Fibroblast of villous mesenchyme (primary cell): ENCODE measurements around the gene RADIL. TPM values are rescaled to one million over a fixed set of nuclear protein-coding genes. Genes with fewer than 3 reads are reported as not detected.

Source experiments
- DNase-seq: peaks from one replicate; pipeline ENCODE4 v3.0.0-alpha.2; 2010; ENCODE audit warnings: low read depth
- H3K4me3 ChIP-seq: 2 replicates; pipeline ENCODE4 v1.5.1; 2011; ENCODE audit warnings: low read depth, mild to moderate bottlenecking, low read length
- total RNA-seq: library from RNA; depleted of rRNA; stranded (reverse); fragments of >200 nt; gene quantifications from 2 replicates; pipeline ENCODE4 v1.2.3, GENCODE V29; 2012
- TF ChIP-seq, protein P1 (sequence below): IDR thresholded peaks from 2 replicates; pipeline ENCODE4 v1.5.1; 2012; ENCODE audit warnings: low read depth, mild to moderate bottlenecking, low read length; ENCODE audit not compliant: insufficient read depth

The RADIL gene
- total RNA-seq, 1 donor = under 0.01 TPM

DNA sequence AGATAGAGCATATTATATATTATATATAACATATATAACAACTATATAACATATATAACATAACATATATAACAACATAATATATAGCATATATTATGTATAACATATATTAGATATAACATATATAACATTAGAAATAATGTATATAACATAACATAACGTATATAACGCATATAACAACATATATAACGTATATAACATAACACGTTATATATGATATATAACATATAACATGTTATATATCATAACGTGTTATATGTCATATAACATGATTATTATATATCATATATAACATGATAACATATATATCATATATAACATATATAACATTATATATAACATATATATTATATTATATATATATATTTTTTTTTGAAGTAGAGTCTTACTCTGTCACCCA lies 104.4 kb downstream of the RADIL start:
- no peak overlapping the region for H3K4me3 ChIP-seq
- no peak for DNase-seq
- TF ChIP-seq, protein P1, sequence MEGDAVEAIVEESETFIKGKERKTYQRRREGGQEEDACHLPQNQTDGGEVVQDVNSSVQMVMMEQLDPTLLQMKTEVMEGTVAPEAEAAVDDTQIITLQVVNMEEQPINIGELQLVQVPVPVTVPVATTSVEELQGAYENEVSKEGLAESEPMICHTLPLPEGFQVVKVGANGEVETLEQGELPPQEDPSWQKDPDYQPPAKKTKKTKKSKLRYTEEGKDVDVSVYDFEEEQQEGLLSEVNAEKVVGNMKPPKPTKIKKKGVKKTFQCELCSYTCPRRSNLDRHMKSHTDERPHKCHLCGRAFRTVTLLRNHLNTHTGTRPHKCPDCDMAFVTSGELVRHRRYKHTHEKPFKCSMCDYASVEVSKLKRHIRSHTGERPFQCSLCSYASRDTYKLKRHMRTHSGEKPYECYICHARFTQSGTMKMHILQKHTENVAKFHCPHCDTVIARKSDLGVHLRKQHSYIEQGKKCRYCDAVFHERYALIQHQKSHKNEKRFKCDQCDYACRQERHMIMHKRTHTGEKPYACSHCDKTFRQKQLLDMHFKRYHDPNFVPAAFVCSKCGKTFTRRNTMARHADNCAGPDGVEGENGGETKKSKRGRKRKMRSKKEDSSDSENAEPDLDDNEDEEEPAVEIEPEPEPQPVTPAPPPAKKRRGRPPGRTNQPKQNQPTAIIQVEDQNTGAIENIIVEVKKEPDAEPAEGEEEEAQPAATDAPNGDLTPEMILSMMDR = no peak

DNA sequence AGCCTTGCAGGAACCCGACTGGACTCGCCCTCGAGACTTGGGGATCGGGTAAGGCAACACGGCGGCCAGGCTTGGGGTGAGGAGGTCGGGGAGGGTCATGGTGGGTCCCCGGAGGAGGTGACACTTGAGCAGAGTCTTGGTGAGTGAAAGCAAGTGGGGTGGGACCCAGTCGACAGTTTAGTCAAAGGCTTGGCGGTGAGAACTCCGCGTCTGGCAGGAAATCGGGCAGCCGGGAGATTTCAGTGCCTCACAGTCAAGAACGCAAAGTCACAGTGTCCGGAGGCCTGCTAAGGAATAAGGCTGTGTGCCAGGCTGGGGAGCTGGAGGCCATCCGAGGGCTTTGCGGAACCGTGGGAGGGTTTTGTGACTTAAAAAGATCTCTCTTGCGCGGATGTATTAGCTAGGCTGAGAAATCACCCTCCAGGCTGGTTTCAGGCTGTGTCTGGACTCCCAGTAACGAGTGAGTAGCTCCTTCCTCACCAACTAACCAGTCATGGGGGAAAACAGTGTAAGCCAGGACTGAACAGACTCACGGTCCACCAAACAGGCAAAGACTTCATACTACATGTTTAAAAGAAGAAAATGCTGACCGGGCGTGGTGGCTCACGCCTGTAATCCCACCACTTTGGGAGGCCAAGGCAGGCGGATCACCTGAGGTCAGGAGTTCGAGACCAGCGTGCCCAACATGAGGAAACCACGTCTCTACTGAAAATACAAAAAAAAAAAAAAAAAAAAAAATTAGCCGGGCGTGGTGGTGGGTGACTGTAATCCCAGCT lies 107.5 kb downstream of the RADIL start:
- H3K4me3 ChIP-seq = peak overlapping the region; percentile 97
- TF ChIP-seq, protein P1 = no peak

DNA sequence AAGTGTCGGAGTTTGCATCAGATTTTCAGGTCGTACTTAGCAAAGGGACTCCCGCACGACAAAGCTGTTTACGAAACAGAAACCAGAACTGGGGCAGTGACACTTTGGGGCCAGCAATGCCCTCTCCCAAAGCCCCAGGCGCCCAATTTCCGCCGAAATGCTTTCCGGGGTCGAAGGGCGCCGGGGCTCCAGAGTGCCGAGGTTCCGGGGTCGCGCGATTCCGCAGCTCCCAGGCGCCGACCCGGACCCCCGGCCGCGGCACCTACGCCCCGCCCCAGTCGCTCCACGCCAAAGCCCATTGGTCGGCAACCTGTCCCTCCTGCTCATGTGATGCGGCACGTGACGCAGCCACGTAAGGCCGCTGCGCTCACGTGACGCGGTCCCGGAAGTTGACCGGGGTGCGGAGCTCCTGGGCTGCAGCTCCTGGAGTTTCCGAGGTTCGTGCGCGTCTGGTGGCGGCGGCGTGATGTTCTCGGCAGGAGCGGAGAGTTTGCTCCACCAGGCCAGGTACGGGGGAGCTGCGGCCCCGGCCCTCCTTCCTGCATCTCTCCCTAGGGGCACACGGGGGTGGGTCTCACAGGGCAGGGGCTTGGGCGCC lies 108.2 kb downstream of the RADIL start, which contains the start of gene AP5Z1:
Gene AP5Z1 (plus strand): TSS at position 374 of the 598 bp plus-strand sequence. CDS start 93 bp downstream, at position 467.
- peak; percentile 97 for DNase-seq
- peak within 1 kb of the TSS; percentile 97 for H3K4me3 ChIP-seq
- TF ChIP-seq, protein P1 = no peak

More for the DNA sequence above, 107.5 kb downstream of the RADIL start:
- DNase-seq = peak; percentile 68

DNA sequence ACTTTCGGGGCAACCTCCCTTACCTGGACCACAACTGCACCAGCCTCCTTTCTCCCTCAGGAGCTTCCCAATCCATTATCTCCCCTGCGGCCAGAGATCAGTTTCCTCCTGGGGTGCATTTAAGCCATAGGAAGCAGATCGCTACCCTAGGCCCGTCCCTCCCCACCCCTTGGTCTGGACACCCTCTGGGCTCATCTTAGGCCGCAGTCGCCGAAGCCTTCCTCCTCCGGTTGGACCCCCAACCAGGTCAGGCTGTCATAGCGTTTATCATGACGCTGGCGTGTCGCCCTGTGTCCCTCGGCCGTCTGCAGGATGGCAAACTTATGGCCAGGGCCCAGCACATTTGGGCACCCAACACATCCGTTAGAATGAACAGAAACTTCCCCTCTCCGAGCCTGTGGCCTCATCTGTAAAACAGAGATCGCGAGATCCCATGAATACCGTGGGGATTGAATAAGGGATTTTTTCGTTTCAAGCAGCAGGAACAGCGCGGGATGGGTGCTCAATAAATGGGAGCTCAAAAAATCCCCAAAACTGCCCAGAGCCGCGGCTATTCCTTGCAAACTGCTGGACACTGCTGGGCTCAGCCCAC lies 108.8 kb downstream of the RADIL start:
- peak; percentile 84 for DNase-seq
- H3K4me3 ChIP-seq = peak overlapping the region; percentile 97
- TF ChIP-seq, protein P1 = no peak

DNA sequence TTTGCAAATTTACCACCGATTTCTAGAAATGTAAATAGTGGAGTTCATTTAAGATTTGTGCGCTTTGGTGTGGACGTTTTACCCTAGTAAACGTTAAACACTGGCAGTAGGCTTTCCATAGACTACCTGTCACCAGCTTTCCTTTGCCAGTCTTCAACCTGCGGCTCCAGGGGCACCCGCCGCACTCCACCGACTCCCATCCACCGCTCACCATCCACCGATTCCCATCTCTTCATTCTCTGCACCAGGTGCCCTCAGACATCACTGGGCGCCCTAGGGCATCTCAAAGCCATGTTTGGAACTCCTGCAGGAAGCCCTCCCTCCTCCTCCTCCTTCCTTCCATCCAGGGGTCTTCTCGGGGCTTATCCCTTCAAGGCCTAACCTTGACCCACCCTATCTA lies 109.5 kb downstream of the RADIL start:
- no peak for DNase-seq
- TF ChIP-seq, protein P1 = no peak
- no peak overlapping the region for H3K4me3 ChIP-seq

DNA sequence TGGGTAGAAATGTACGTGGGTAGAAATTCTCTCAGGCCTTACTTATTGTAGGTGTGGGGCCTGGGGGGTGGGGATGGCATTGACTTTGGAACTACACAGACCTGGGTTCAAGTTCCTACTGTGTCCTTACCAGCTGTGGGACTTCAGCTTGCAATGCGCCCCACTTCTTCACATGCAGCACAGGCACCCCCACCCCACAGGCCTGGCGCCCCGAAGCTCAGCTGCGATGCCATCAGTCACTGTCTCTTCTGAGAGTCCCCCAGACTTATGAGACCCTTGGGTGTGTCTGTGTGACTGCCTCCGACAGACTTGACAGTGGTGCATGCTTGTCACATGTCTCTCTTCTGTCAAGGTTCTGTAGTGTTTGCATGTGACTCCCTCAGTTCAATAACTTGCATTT lies 111.2 kb downstream of the RADIL start:
- TF ChIP-seq, protein P1 = no peak
- H3K4me3 ChIP-seq = no peak overlapping the region
- DNase-seq = no peak
